Motor neuron (in vitro differentiated cells): ENCODE results near the gene HNF1B. TPM values are rescaled to one million over a fixed set of nuclear protein-coding genes. Genes with fewer than 3 reads are reported as not detected.
"Not testable (repeated sequence)": the region's sequence is repeated elsewhere in the genome, so short reads cannot be mapped to it uniquely, and the experiment has no call there.

Experiments
- ATAC-seq, 8 experiments: fragments of 200-7000 bp; cut with Tn5 transposase; replicated peaks in 6 of 8; 2 replicates each; pipeline ENCODE4 v1.8.0; 2021; ENCODE audit warnings: mild to moderate bottlenecking in 8 of 8, moderate library complexity in 8 of 8
- H3K27ac ChIP-seq, 2 donors: fragments of 250-450 bp; sonication (Bioruptor Pico); 2 replicates each; pipeline ENCODE4 v1.9.0; 2021; ENCODE audit warnings: antibody characterized with exemption in 2 of 2, mild to moderate bottlenecking in 2 of 2, moderate library complexity in 1 of 2
- H3K4me1 ChIP-seq, 2 donors: fragments of 250-450 bp; sonication (Bioruptor Pico); replicated peaks in 1 of 2; 2 replicates each; pipeline ENCODE4 v1.6.1; 2021; ENCODE audit warnings: antibody characterized with exemption in 2 of 2, mild to moderate bottlenecking in 2 of 2, moderate library complexity in 1 of 2
- H3K4me3 ChIP-seq, 5 donors: fragments of 250-450 bp; sonication (Bioruptor Pico); 2 replicates each; pipeline ENCODE4 v1.9.0; 2021; ENCODE audit warnings: antibody characterized with exemption in 5 of 5, mild to moderate bottlenecking in 5 of 5, moderate library complexity in 4 of 5
- WGBS, 10 experiments: fragments of 450-650 bp; shearing (Covaris generic); methylation state at CpG; one replicate each; pipeline ENCODE4 v1.0.0; 2022; 5-methylcytosine and 5-hydroxymethylcytosine counted together
- in situ Hi-C, 9 experiments: fragments of 400-800 bp; cut with MboI; loops; one replicate each; pipeline ENCODE4 v1.15.0; 2021; ENCODE audit warnings: low sequenced_read_pairs in 9 of 9, low pct_unique_long_range_greater_than_20kb in 2 of 9; ENCODE audit not compliant: unreplicated experiment in 9 of 9
- total RNA-seq, 8 experiments: library from RNA; unstranded; fragments of 300-600 nt; gene quantifications; 2 replicates each; pipeline versions ENCODE4 v1.2.3 to v1.2.4, GENCODE V29; 2022

Gene HNF1B
- total RNA-seq, 8 experiments from 2014 or later = 0.05 to 0.66 (median 0.20) TPM; not detected in 1

DNA sequence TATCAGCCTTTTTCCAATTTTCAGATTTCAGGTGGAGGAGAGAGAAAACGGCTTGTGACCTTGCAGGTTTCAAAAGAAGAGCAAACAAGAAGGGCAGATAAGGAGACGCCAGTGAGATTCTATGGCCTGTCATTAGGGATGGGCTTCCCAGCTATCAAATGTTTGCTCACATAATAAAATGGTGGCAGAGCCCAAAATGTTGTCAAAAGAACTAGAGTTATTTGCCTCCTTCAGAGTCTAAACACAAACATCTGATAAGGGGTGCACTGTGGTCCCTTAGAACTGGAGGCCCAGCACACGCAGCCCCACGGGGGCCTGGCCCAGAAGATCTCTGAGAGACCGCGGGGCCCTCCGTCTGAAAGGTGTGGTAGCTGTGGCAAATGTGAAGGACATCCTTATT, 55.5 kb downstream of the HNF1B start:
- Histone ChIP-seq H3K27ac (no peak overlapping the region), H3K4me1 (peaks cover 3 to 5% of the 10 kb centered on the region in 2 donors), H3K4me3 (no peak overlapping the region)
- ATAC-seq = no peak
- 0 to 98% (median 53%) methylated on average over 1 to 7 of the region's 7 CpGs; no CpG with 5 or more reads in 4 of the 10 experiments for WGBS, 10 experiments
- in situ Hi-C loops = no loop called here

DNA sequence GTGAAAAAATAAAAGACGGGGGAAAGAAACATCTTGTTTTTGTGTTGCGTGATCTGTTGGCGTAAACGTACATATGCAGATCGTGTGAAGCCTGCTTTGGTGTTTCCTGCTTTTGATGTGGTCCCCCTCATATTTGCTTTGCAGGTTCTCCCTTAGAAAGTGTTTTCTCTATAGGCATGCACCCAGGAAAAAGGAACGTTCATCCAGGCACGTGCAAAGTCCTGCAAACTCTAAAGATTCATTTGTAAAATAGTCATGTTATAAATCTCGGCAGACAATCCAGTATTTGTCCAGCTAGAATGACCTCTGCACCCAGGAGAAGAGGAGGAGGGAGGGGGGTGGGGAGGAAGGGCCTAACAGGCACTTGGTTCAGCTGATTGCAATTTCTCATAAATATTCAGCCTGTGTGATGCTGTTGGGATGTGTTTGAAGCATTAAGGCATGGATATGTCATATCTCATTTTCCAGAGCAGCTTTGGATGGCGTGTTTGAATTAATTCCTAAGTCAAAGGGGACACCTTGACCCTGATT, 61.3 kb downstream of the HNF1B start:
- Histone ChIP-seq H3K4me3 (no peak overlapping the region), H3K4me1 (peaks cover 14% of the 10 kb centered on the region in 2 donors), H3K27ac (peak overlapping the region in 1 of 2 donors; percentile 9)
- ATAC-seq = peak in 4 of 8 experiments; percentile 38 to 66 (median 62)
- in situ Hi-C loops = no loop called here
- WGBS, 10 experiments = 10 to 83% (median 35%) methylated on average over 1 to 9 of the region's 9 CpGs; no CpG with 5 or more reads in 1 of the 10 experiments

- in situ Hi-C loops = no loop called here
- Histone ChIP-seq H3K4me3 (no peak overlapping the region), H3K4me1 (peaks cover 16 to 17% of the 10 kb centered on the region in 2 donors), H3K27ac (no peak overlapping the region)
- 0 to 100% (median 94%) methylated on average over 1 to 3 of the region's 3 CpGs; no CpG with 5 or more reads in 3 of the 10 experiments for WGBS, 10 experiments
- no peak for ATAC-seq
Observed at GRCh38 chr17:37682007-37682406, 62.9 kb downstream of the HNF1B start.

GRCh38 chr17:37679995-37680394, 64.9 kb downstream of the HNF1B start:
- H3K4me3 ChIP-seq, ATAC-seq, H3K27ac ChIP-seq, in situ Hi-C loops: not testable (repeated sequence)
- no CpG with 5 or more reads among the region's 2 CpGs for WGBS, 10 experiments
- peaks cover 28 to 31% of the 10 kb centered on the region in 2 donors for H3K4me1 ChIP-seq

- Histone ChIP-seq H3K4me1 (peaks cover 22 to 26% of the 10 kb centered on the region in 2 donors), H3K4me3 (no peak overlapping the region), H3K27ac (no peak overlapping the region)
- 40 to 100% (median 75%) methylated on average over 1 of the region's 1 CpG; no CpG with 5 or more reads in 6 of the 10 experiments for WGBS, 10 experiments
- ATAC-seq = no peak
- in situ Hi-C loops = no loop called here
Observed at GRCh38 chr17:37678036-37678435, 66.8 kb downstream of the HNF1B start.

GRCh38 chr17:37677021-37677420, 67.8 kb downstream of the HNF1B start:
- no peak overlapping the region for H3K4me3 ChIP-seq
- H3K27ac ChIP-seq = no peak overlapping the region

GRCh38 chr17:37676115-37676925, 68.5 kb downstream of the HNF1B start:
- peak in 5 of 8 experiments; percentile 15 to 78 (median 70) for ATAC-seq
- Histone ChIP-seq H3K4me1 (peaks cover 31% of the 10 kb centered on the region in 2 donors), H3K4me3 (no peak overlapping the region), H3K27ac (peak overlapping the region in 1 of 2 donors; percentile 27)
- in situ Hi-C loops = no loop called here
- WGBS, 10 experiments = 0 to 80% (median 10%) methylated on average over 1 to 5 of the region's 7 CpGs; no CpG with 5 or more reads in 3 of the 10 experiments

More at GRCh38 chr17:37677021-37677420, 67.8 kb downstream of the HNF1B start:
- H3K4me1 ChIP-seq = peaks cover 24 to 26% of the 10 kb centered on the region in 2 donors
- WGBS, 10 experiments = 50 to 100% (median 86%) methylated on average over 1 of the region's 1 CpG; no CpG with 5 or more reads in 3 of the 10 experiments
- in situ Hi-C loops = no loop called here
- ATAC-seq = no peak

GRCh38 chr17:37674511-37674910, 70.3 kb downstream of the HNF1B start:
- WGBS, 10 experiments = 0 to 58% (median 30%) methylated on average over 1 of the region's 1 CpG; no CpG with 5 or more reads in 4 of the 10 experiments
- in situ Hi-C loops = loop anchor here in 1 of 9 experiments (25.0 kb wide), 1 partner anchor 138 kb away; no protein-coding TSS in a partner anchor
- Histone ChIP-seq H3K27ac (no peak overlapping the region), H3K4me1 (peaks cover 34 to 35% of the 10 kb centered on the region in 2 donors), H3K4me3 (no peak overlapping the region)
- no peak for ATAC-seq

- Histone ChIP-seq H3K4me3 (no peak overlapping the region), H3K4me1 (peaks cover 34 to 35% of the 10 kb centered on the region in 2 donors), H3K27ac (no peak overlapping the region)
- no peak for ATAC-seq
- in situ Hi-C loops = loop anchor here in 1 of 9 experiments (25.0 kb wide), 1 partner anchor 139 kb away; no protein-coding TSS in a partner anchor
- WGBS, 10 experiments = 20 to 100% methylated on average over 1 of the region's 2 CpGs; no CpG with 5 or more reads in 8 of the 10 experiments
Observed at GRCh38 chr17:37673386-37673785, 71.5 kb downstream of the HNF1B start.

- H3K4me3 ChIP-seq = no peak overlapping the region
- H3K4me1 ChIP-seq = peaks cover 34 to 35% of the 10 kb centered on the region in 2 donors
- WGBS, 10 experiments = 20 to 86% (median 80%) methylated on average over 1 to 3 of the region's 3 CpGs; no CpG with 5 or more reads in 5 of the 10 experiments
- no peak overlapping the region for H3K27ac ChIP-seq
- in situ Hi-C loops = loop anchor here in 1 of 9 experiments (25.0 kb wide), 1 partner anchor 140 kb away; no protein-coding TSS in a partner anchor
- peak in 2 of 8 experiments; percentile 42 to 80 for ATAC-seq
Observed at GRCh38 chr17:37672548-37673078, 72.2 kb downstream of the HNF1B start.

GRCh38 chr17:37671824-37672547, 72.9 kb downstream of the HNF1B start:
- WGBS, 10 experiments = 20 to 100% (median 80%) methylated on average over 1 to 2 of the region's 2 CpGs; no CpG with 5 or more reads in 5 of the 10 experiments
- peak overlapping the region in 1 of 2 donors; percentile 14 for H3K27ac ChIP-seq
- peak in 7 of 8 experiments; percentile 48 to 92 (median 78) for ATAC-seq
- in situ Hi-C loops = loop anchor here in 1 of 9 experiments (25.0 kb wide), 1 partner anchor 140 kb away; no protein-coding TSS in a partner anchor
- peaks cover 31 to 32% of the 10 kb centered on the region in 2 donors for H3K4me1 ChIP-seq
- H3K4me3 ChIP-seq = no peak overlapping the region
